HUDEP-2 (cell line): ENCODE results near the gene PTPRD.

Experiments
- DNase-seq, 76 experiments: peaks; one replicate each; lab custom pipeline; 2025; ENCODE audit not compliant: unreplicated experiment in 76 of 76; lab: John Stamatoyannopoulos, UW

The PTPRD gene

GRCh38 chr9:9231946-9232345 lies 1380.9 kb downstream of the PTPRD start:
- DNase-seq = no peak

DNA sequence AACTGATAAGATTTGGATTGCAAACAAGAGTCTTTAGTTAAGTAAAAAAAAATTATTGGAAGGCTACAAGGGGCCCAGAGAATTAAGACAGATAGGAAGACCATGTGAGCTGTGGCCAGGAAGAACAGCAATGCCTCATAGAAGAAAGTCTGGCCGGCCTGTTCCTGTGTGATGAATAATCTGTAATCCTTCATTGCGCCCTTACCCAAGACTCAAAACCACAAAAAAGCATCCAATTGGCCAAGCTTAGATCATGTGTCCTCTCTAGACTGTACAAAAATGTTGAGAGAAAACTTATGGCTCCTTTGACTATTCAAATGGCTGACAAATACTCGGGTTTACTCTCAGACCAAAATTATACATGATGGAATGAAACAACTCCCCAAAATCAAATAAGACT lies 1383.5 kb downstream of the PTPRD start:
- DNase-seq = no peak

- no peak for DNase-seq
Observed at GRCh38 chr9:9223175-9223574, 1389.6 kb downstream of the PTPRD start.

DNA sequence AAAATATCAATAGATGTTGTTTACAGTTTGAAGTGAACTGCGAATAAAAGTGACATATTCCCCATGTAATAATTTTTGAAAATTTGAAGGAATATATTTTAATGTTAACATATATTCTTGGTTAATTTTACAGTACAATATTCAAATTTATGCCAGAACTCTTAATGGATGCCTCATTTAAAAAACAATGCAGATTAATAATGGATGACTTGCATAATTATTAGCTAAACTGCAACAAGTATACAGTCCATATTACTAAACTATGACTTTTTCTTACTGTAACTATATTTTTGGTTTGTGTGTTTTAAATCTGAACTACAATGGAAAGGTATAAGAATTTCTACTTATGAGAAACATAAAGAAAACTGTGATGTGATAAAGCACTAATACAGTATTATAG lies 1390.1 kb downstream of the PTPRD start:
- DNase-seq = no peak

DNA sequence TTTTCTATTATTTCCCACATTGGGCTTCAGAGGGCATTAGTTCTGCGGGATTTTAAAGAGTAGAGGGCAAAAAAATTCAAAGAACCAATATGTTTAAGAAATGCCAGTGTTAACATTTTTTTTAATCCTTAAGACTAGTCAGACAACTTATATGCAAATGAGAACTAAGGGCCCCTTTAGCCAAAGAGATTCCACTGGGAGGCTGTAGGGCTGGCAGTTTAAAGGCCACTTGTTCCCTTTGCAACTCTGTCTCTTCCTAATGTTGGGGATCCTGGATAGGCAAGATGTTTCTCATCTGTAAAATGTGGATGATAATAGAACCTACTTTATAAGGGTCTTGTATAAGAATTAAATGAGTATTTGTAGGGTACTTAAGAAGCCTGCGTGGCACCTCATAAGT lies 1395.9 kb downstream of the PTPRD start:
- no peak for DNase-seq

DNA sequence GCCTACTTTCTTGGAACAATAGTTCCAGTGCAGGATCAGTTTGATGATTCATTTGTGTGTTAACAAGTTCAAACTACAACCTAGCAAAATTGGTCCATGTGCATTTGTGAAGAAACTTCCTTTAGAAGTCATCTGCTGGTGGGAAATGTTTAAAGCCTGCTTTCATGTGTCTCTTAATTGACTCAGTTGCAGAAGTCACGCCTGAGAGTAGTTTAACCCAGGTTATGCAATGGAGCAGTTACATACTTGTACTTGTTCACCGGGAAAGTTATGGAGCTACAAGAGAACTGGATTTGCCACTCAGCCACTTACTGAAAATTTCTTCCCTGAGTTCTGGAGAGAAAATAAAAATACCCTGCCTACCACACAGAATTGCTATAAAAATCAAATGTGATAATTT lies 1397.8 kb downstream of the PTPRD start:
- DNase-seq = no peak

- DNase-seq = no peak
Observed at GRCh38 chr9:9214066-9214465, 1398.7 kb downstream of the PTPRD start.

DNA sequence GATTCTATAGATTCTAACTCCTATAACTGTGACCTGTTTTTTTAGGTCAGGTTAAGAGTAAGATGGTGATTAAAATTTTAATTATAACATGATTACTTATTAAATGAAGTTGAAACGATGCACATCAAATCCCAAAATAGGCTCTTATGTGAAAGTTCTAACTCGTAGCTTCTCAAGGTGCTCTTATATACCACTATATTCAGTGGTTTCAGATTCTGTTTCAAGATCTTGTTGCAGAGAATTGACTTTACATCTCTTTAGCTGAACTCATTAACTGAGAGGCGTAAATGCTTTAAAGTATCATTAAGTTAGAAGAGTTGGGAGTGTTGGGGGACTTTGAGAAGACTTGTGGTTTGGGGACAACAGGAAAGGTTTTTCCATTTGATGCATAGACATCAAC lies 1399.8 kb downstream of the PTPRD start:
- DNase-seq = no peak

GRCh38 chr9:9202276-9202675 lies 1410.5 kb downstream of the PTPRD start:
- DNase-seq = no peak

- DNase-seq = no peak
Observed at GRCh38 chr9:9186086-9186485, 1426.7 kb downstream of the PTPRD start.

GRCh38 chr9:9182431-9182830 lies 1430.4 kb downstream of the PTPRD start:
- DNase-seq = no peak

DNA sequence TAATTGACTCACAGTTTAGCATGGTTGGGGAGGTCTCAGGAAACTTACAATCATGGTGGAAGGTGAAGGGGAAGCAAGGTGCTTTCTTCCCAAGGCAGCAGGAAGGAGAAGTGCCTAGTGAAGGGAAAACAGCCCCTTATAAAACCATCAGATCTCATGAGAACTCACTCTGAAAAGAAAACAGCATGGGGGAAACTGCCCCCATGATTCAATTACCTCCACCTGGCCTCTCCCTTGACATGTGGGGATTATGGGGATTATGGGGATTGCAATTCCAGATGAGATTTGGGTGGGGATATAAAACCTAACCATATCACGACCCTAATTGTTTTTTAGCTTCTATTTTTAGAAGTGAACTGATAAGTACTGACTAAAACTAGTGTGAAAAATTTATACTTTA lies 1435.7 kb downstream of the PTPRD start:
- DNase-seq = no peak

- no peak for DNase-seq
Observed at GRCh38 chr9:9174358-9174757, 1438.4 kb downstream of the PTPRD start.

- DNase-seq = no peak
Observed at GRCh38 chr9:9173264-9173663, 1439.5 kb downstream of the PTPRD start.

DNA sequence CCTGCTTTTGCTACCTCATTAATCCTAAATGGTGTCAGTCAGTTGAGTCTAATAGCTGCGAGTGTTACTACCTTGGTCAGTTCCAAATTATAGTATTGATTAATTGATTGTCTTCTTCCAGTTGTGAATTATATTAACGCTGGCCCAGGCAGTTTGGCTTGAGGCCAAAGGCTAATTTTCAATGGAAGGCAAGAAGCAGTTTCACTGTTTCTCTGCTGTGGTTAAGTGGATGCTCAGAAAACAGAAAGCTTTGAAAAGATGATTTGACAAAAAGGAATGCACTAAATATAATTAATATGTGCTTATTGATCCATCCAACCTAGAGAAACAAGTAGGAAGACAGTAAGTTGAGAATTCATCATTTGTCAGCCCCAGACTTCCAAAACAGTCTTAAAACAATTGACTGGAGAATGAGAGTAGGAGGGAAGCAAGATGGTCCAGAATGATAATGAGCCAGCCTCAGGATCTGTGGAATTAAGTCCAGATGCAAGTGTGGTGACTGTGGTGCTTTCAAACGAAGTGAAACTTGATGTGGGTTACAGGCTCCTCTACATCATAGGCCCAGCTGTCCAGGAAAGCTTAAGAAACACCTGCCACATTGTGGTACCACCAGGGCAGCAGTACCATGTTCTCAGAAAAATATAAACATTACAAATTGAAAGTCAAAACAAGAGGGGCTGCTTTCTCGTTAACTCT lies 1442.2 kb downstream of the PTPRD start:
- no peak for DNase-seq

- no peak for DNase-seq
Observed at GRCh38 chr9:9142001-9142400, 1470.8 kb downstream of the PTPRD start.

DNA sequence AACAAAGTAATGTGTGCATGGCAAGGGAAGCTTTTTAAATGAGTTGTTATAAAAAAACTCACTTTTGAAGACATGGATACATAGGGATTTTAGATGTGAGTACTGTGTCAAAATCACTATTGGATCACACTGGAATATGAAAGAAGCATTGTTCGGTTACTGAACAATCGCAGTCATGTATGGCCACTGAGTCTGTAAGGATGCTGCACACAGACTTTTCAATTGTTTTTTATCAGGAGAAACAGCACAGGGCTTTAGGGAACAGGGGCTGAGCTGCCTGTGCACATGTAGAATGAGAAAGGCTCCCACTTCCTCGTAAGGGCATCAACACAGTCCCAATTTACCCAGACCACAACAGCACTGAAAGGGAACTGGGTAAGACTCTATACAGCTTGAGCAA lies 1479.3 kb downstream of the PTPRD start:
- DNase-seq = no peak

GRCh38 chr9:9124616-9125015 lies 1488.2 kb downstream of the PTPRD start:
- DNase-seq = no peak

- DNase-seq = no peak
Observed at GRCh38 chr9:9122230-9122875, 1490.4 kb downstream of the PTPRD start.

DNA sequence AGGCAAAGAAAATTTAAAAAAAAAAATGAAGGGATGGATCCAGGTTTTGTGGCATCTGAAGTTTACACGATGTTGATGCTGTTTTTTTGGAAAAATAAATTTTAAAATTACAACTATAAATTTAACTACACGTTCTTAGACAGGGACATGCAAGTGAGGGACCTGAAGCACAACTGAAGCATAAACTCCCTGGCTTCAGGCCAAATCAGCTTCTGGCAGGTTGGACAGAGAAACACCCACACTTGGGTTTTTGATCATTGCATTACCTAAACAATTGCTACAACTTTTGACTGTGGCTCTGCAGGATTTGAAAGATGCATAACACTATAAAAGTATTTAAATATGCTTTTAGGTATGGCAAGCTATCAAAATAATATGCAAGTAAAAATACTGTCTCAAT lies 1494.9 kb downstream of the PTPRD start:
- no peak for DNase-seq

GRCh38 chr9:9112001-9112720 lies 1500.6 kb downstream of the PTPRD start:
- no peak for DNase-seq

- no peak for DNase-seq
Observed at GRCh38 chr9:9108641-9109040, 1504.2 kb downstream of the PTPRD start.
